ENCODE results near the gene HDGF.

The HDGF gene

DNA sequence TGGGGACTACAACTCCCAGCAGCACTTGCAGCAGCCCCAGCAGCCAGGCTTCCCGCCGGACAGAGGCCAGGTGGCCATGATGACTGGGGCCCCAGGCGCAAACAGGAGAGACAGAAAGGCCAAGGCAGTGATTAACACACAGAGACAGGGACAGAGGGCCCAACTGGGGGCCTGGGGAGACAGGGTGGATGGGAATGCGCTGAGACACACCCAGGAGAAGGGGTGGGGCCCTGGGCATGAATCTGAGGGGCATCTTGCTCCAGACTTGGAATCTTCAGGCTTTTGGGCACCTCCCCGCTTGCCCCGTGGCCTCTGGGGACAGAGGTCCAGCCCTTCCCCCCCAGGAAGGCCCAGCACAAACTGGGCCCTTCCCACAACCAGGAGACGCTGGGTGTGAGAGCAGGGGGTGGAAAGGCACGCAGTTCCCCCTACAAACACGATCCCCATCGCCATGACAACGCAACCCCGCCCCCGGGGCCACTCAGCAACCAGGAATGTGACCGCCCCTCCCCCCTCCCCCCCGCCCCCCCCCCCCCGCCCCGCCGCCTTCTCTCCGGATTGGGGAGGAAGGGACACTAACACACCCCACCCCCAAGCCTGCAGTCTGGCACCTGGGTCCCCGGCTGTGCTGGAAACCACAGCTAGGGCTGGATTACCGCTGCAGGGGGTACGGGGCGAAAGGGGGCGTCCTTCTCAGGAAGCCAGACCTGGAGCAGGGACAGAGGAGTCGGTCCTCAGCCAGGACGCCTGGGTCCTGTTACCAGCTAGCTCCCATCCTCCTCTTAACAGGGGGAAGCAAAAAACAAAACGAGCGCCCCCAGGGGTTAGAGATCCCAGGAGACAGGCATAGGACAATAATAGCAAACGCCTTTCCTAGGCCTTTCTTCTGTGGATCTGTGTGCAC is 4.5 kb downstream of the HDGF start:
- DNase-seq (ENCODE audit: low read depth, low spot score): no peak

DNA sequence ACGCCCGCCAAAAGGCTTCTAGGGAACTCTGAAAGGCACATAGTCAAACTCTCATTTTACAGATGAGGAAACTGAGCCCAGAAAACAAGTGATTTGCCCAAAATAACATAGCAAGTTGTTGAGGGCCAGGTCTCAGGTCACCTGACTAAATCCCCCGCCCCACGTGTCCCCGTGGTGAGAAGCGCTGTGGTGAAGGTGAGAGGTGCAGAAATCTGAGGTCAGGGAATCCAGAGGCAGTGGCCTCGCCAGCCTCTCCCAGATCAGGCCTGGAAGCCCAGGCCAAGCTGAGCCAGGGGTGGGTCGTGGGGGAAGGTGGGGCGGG is 5.1 kb downstream of the HDGF start:
- DNase-seq (ENCODE audit: low read depth, low spot score): no peak

DNA sequence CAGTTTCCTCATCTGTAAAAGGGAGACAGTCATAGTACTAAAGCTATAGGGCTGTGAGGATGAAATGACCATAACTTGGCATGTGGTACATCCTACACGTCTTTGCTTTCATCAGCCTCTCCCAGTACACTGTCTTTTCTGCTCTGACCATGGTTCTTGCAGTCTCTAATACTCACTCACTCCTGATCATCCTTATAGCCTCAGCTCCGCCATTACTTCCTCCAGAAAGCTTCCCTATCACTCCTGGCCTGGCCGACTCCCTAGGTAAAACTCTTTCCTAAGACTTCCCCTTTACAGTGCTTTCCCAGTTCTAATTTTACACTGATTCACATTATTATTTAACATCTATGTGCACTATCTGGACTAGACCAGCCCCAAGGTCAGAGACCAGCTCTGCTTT is 5.6 kb downstream of the HDGF start:
- DNase-seq (ENCODE audit: low read depth, low spot score): no peak

DNA sequence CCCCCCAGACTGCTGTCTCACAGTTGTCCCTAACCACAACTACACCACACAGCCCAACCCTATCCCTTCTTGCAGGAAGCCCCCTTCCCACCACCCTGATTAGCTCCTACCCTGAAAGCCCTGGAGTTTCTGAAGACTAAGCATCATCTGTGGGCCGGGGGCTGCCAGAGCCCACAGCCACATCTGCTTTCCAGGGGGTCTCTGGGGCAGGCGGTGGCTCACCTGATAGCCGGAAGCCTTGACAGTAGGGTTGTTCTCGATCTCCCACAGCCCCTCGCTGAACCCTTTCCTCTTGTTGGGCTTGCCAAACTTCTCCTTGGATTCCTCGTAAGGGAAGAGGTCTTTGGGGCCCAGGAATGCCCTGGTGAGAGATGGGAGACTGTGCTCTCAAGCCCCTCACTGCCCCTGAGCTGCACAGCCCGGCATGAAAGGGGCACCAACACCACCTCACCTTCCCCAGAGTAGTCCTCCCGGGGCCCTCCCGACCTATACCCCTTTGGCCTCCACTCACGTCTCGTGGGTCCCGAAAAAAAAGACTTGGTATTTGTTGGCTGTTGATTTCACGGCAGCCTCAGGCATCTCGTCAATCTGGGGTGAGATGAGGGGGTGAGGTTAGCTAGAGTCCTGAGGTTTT is 6.6 kb downstream of the HDGF start:
- no peak for DNase-seq (ENCODE audit: low read depth, low spot score)

DNA sequence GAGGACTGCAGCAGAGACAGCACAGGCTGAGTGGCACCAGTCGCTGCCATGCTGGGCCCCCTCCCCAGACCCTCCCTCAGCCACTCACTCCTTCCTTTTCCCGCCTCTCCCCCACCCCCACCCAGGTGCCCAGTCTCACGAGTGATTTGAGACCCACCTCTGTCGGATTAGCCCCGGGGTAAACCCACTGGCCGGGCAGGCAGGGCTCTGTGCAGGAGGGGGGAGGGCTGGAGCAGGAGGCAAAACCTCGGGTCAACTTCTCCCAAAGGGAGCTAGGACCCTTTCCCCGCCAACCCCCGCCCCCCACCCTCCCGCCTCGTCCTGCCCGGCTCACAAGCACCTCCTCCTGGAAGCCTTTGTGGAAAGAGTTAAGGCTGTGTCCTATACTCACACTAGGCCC is 7.1 kb downstream of the HDGF start:
- no peak for DNase-seq (ENCODE audit: low read depth, low spot score)

DNA sequence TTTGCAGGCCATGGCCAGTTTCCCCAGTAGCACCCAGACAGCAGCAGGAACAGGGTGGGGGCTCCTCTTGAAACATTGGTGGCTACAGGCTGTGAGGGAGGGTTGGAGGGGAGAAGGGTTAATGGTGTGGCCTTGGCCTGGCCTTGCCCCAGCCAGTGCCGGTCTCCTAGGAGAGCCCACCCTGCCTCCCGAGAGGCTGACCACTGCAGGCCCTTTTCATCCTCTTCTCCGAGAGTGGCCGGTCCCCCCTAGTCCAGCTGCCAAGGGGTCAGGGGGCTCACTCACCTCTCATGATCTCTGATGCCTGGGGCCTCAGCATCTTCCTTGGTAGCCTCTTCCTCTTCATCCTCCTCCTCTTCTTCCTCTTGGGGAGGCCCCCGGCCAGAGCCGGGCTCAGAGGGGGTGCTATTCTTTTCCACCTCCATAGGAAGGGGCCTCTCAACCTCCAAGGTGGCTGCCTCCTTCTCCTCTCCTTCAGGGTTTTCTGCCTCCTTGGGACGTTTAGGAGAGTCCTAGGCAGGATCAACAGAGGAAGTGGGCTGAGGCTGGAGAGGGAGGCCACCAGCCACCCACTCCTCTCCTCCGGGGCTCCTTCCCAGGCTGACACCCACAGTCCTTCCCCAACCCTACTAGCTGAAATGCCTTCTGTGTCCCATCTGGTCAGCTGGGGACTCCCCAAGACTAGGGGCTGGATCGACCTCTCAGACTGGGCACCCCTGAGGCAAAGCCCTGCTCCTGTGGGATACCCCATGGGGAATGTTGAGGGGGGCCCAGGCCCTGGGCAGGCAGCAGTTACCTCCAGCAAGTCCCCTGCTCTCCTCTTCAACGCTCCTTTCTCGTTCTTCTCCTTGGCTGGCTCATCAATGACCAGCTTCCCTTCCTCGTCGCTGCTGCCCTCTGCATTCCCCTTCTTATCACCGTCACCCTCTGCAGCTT is 7.8 kb downstream of the HDGF start:
- no peak for DNase-seq (ENCODE audit: low read depth, low spot score)

DNA sequence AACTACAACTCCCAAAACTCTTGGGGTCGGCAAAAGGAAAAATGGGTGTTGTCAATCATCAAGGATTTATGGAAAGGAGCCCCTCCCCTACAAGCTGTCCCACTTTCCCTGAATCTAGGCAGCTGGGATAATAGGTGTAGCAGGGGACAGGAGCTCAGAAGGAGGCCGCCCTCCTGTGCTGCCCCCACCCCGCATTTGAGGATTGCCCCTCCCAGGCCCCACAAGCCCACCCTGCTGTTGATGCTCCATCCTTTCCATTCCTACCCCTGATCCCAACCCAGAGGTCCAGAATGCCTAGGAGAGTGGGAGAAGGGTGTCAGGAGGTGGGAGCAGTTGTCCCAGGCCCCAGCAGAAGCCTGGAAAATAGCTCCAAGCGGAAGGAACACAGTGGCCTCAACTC is 8.7 kb downstream of the HDGF start:
- DNase-seq (ENCODE audit: low read depth, low spot score): no peak

DNA sequence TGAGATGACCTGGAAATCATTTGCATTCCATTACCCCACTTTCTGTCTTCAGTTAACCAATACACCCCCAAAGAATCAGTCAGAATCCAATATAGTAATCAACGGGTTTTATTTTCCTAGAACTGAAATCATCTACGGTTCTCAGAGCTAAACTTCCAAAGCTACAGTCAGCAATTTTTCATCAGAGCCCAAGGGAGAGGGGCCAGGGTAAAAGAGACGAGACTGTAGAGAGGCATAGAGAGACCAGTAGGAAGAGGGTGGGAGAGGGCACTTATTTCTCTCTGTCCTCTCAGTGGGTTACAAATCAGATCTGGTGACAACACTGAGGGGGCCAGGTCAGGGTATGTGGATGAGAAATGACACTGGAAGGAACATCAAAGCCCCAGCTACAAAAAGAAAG is 9.5 kb downstream of the HDGF start:
- no peak for DNase-seq (ENCODE audit: low read depth, low spot score)

DNA sequence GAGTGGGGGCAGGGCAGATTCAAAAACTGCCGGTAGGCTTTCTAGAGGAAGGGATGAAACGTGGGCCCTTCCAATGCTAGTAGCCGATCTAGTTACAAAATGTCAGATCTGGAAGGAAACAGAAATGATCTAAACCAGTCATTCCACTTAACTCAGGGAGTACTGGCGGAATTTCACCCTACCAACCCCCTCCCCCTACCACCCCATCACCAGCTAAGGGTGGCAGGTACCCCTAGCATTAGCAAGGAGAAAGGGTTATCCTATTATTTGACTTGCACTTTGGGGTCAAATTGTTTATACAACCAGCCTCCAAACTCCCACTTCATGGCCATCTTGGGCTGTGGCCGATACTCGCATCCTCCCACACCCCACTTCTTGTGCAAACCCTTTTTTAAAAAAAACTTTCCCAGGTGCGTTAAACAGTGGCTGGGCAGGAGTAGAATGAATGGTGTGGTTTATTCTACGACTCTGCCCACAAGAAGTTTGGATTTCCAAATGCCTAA is 9.9 kb downstream of the HDGF start:
- DNase-seq (ENCODE audit: low read depth, low spot score): no peak

DNA sequence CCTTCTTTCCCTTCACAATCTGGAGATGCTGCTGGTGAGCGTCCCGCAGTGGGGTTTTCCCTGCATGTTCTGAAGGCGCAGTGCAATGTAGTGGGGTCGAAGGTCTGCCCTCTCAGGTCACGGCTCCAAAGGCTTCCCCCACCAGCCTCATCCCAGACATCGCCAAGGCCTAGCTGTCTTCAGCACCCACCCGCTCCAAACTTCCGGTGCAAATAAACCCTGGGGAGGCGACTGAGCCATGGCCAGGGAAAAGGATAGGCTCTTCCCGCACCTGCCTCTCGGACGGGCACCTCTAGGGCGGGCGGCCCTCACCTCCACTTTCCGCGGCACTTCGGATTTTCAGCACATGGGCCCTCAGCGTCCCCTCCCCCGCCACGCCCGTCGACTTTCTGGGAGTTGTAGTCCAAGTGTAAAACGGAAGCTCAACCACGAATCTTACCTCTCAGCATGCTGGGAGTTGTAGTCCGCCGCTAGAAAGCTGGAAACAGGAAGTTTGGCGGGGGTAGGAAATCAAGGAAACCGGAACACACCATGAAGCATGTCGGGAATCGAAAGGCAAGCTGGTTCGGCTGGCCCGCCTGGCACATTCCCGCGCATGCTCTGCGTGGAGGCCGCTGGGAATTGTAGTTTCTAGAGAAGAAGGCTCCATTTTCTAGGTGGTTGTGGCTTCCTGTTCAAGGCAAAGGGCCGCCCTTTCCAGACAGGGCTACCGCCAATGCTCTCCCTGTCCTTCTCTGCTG is 10.6 kb downstream of the HDGF start, which contains the start of gene MRPL24:
MRPL24 (minus strand) TSS at position 348 of the 740 bp plus-strand sequence. CDS start 2,384 bp downstream, outside the sequence.
- DNase-seq (ENCODE audit: low read depth, low spot score): peak; percentile 97

DNA sequence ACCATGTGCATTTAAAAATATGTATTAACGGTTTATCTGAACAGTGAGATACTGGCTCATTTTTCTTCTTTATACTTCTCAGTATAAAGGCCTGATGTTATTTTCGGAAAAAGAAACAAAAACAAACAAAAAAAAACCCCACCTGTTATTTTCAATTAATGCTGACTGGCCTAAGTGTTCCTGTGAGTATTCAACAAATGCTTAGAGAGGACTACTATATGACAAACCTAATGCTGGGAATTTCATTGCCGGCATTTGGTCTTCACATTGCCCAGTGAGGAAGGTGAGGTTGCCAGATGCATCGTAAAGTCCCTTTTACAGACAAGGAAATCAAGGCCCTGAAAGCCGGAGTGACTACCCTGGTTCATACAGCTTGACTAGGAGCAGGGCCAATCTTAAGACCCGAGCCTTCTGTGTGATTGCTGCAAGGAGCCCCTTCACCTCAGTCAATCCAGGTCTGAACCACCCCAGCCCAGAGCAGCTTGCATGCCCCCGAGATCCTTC is 11.2 kb downstream of the HDGF start:
- no peak for DNase-seq (ENCODE audit: low read depth, low spot score)

DNA sequence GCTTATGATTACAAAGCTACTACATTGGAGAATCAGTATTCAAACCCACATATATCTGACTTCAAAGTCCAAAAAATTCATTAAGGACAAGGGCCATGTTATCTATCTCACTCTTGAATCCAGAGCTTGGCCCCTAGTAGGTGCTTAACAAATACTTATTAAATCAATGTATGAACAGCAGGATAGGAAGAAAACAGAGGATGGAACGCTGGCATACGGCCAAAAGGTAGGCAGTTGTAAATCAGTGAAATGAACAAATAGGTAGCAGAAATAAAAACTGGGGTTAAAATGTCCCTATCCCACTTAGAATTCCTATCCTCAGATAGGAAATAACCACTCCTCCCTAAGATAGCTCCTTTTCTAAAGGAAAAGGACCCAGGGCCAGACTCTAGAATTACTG is 12.6 kb downstream of the HDGF start:
- no peak for DNase-seq (ENCODE audit: low read depth, low spot score)

DNA sequence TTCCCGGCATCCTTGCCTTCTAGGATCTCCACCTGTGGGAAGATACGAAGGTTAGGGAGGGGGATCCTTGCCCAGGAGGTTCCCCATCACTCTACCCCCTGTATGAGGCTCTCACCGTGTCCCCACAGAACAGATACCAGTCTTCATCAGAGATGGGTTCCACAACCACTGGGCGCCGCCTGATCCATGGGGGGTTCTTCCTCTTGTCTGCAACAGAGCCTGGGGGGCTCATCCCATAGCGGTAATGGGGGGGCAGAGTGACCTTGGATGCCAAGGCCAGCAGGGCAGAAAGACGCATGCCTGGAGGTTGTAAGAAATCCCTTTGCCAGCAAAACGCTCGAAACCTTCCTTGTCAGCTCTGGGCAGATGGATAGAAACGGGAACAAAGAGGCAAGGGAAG is 13.1 kb downstream of the HDGF start:
- DNase-seq (ENCODE audit: low read depth, low spot score): no peak

DNA sequence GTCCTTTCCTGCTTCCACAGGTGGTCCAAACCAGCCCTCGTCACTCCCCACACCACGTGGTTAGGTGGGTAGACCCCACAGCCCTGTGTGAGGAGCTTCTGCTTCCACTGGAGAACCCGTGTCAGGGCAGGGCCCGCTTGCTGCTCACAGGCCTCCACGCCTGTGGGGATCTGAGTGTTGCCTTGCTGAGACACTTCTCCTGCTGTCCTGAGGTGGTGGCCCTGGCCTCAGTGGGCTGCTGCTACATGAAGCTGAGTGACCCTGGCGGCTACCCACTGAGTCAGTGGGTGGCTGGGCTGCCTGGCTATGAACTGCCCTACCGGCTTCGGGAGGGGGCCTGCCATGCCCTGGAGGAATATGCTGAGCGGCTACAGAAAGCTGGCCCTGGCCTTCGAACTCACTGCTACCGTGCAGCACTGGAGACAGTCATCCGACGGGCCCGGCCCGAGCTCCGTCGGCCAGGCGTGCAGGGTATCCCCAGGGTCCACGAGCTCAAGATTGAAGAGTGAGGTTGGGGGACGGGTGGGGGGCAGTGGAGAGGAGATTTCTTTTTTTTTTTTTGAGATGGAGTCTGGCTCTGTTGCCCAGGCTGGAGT is 17.4 kb downstream of the HDGF start:
- no peak for DNase-seq (ENCODE audit: low read depth, low spot score)

DNA sequence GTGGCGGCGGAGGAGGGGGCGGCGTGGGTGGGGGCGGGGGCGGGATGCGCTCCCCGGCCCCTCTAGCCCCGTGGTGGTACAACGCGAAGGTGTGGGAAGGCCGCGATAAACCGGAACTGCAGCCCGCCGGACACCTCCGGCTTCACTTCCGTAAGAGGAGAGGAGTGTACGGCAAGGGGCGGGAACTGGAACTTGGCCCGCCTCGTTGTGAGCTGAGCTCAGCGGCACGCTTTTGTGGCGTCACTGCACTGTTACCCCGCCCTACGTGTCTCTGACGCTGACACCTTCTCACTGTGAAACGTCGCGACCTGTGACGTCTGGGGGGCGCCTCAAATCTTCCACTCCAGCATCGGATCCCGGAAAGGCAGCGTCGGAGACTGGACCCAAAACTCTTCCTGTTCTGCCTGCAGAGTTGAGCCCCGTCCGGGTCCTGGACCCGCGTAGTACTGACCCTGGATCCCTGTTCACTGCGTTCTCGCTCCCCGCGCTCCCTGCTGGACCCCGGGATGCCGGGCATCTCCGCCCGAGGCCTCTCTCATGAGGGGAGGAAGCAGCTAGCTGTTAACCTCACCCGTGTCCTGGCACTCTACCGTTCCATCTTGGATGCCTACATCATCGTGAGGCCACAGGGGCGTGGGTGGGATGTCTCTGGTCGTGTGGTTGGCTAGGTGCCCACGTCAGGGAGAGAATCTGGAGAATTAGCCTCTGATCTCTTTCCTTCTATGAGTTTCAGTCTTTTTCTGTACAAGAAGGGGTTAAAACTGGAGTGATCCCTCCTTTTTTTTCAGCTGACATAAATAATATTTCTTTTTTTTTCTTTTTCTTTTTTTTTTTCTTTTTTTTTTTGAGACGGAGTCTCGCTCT is 22.6 kb downstream of the HDGF start, which contains the start of gene ISG20L2:
ISG20L2 (minus strand) TSS at position 168 of the 864 bp plus-strand sequence. CDS start 1,114 bp downstream, outside the sequence.
- DNase-seq (ENCODE audit: low read depth, low spot score): peak; percentile 93

DNA sequence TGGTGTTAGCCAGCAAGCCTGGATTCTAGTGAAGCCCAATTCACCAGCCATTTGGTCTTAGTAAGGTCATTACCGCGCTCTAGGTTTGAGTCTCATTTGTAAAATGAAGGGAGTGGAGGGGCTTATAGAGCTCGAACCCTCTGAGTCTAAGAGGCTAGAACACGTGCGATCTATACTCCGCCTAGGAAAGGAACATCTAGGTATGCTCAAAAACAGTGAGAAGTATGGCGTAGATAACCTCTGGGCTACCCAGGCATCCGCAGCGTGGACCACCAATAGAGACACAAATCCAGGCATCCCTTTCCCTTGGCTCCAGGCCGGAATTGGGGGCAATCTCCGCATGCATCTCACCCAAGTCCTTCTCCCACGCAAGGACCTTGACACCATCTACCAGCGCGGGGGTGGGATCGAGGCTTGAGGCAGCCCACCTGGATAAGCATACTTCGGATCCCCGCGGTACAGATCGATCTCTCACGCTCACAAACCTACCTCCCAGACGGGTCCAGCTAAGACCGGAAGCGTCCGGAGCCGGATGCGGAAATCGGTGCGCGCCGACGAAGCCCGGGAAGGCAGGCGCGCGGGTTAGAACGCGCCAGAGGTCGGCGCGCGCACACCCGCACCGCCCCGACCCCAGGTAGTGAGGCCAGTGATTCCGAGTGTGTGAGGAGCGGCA is 23.4 kb downstream of the HDGF start, which contains the start of gene METTL25B:
METTL25B (plus strand) TSS at position 544 of the 673 bp plus-strand sequence. CDS start 636 bp downstream, outside the sequence.
- no peak for DNase-seq (ENCODE audit: low read depth, low spot score)

DNA sequence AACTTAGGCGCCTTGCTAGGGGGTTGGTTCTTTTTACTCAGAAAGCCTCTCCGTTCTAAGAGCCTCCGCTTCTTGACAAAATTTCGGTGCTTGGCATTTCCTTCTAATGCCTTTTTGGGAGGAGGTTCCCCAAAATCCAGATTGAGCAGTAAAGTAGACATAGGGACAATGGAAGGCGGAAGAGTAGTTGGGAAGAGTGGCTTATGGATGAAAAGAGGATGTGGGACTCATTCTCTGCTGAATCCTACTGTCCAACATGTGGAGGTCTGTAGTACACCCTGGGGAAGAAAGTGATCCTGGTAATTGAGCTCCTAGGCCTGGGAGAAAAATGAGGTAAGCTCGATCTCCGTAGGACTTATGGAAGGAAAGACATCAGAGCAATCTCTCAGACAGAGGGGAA is 24.0 kb downstream of the HDGF start:
- DNase-seq (ENCODE audit: low read depth, low spot score): no peak

DNA sequence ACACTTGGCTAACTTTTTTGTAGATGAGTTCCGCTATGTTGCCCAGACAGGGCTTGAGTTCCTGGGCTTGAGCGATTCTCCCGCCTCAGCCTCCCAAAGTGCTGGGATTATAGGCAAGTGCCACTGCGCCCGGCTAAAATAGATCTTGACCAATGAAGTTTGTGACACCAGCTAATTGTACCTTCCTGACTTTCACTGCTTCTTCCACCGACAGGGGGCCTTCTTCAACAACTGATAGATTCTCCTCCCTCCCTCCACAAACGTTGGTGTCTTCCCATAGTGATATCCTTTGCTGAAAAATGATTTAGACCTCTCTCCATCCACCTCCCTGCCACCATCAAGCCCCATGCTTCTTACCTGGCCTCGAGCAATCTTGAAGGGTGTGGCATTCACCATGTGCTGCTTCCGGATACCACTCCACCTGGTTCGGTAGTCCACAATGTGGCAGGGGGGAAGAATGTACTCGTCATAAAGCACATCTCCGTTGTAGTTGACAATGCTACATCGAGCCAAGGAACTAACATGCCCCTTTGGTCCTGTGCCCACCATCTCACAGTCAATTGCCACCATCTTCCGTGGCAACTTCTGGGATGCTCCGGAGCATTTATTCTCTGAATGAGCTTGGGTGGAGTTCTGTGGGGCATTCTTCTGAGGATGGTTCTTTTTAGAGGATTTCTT is 24.8 kb downstream of the HDGF start:
- DNase-seq (ENCODE audit: low read depth, low spot score): no peak
